ENCODE results near the gene PARVG. TPM values are rescaled to one million over a fixed set of nuclear protein-coding genes. Genes with fewer than 3 reads are reported as not detected.
A peak's percentile ranks its signal among the peaks of the same experiment; 100 is the strongest.

PARVG gene
- total RNA-seq, 1 donor from 2014 or later: 0.23 TPM

- H3K27me3 Mint-ChIP-seq (ENCODE audit: low read depth, unreplicated experiment): peaks cover 19% of the 10 kb centered on the region
Measured at GRCh38 chr22:44212936-44213335, 32.2 kb downstream of the PARVG start.

GRCh38 chr22:44213489-44214043 is 32.8 kb downstream of the PARVG start:
- no peak overlapping the region for H3K4me2 ChIP-seq (ENCODE audit: low read length)
- H4K20me1 ChIP-seq (ENCODE audit: insufficient read depth, low read length): no peaks in the 10 kb centered on the region
- H3K4me1 ChIP-seq (ENCODE audit: insufficient read depth, low read length): no peaks in the 10 kb centered on the region
- no peaks in the 10 kb centered on the region for H3K79me2 ChIP-seq (ENCODE audit: insufficient read depth, low read length)
- no peaks in the 10 kb centered on the region for H3K36me3 ChIP-seq (ENCODE audit: insufficient read depth, low read length)
- Mint-ChIP-seq H3K27me3 (ENCODE audit: low read depth, unreplicated experiment) (peaks cover 20% of the 10 kb centered on the region), H3K27ac (ENCODE audit: unreplicated experiment) (no peak overlapping the region), H3K4me3 (ENCODE audit: unreplicated experiment) (no peak overlapping the region), H3K9me3 (ENCODE audit: unreplicated experiment) (peaks cover 5% of the 10 kb centered on the region), H3K36me3 (ENCODE audit: low read depth, unreplicated experiment) (peaks cover 2% of the 10 kb centered on the region), H3K4me1 (ENCODE audit: low read depth, unreplicated experiment) (no peaks in the 10 kb centered on the region)
- TF ChIP-seq EZH2 (IDR thresholded peaks at IDR 0.05; ENCODE audit: insufficient read depth, low read length) (no peak), CTCF (IDR thresholded peaks at IDR 0.05; ENCODE audit: insufficient read depth, low read depth, low read length) (no peak)
- no peak overlapping the region for H3K9ac ChIP-seq (ENCODE audit: low read length)
- H3K9me3 ChIP-seq (ENCODE audit: insufficient read depth, low read depth, low read length): peaks cover 7% of the 10 kb centered on the region
- no peak overlapping the region for H2AFZ ChIP-seq (ENCODE audit: low read depth, low read length)
- H3K27ac ChIP-seq (ENCODE audit: low read depth, low read length): no peak overlapping the region
- H3K27me3 ChIP-seq (ENCODE audit: insufficient read depth, low read length): peaks cover 3% of the 10 kb centered on the region
- peak; percentile 96 for FAIRE-seq
- no peak overlapping the region for H3K4me3 ChIP-seq (ENCODE audit: insufficient read depth, low read depth, low read length)
- no peak for DNase-seq (ENCODE audit: low read depth)

More at GRCh38 chr22:44212936-44213335, 32.2 kb downstream of the PARVG start:
- Mint-ChIP-seq H3K9me3 (ENCODE audit: unreplicated experiment) (peaks cover 5% of the 10 kb centered on the region), H3K27ac (ENCODE audit: unreplicated experiment) (no peak overlapping the region), H3K36me3 (ENCODE audit: low read depth, unreplicated experiment) (peaks cover 2% of the 10 kb centered on the region), H3K4me3 (ENCODE audit: unreplicated experiment) (no peak overlapping the region), H3K4me1 (ENCODE audit: low read depth, unreplicated experiment) (no peaks in the 10 kb centered on the region)
- Histone ChIP-seq H3K79me2 (ENCODE audit: insufficient read depth, low read length) (no peaks in the 10 kb centered on the region), H3K4me3 (ENCODE audit: insufficient read depth, low read depth, low read length) (no peak overlapping the region), H3K9ac (ENCODE audit: low read length) (no peak overlapping the region), H4K20me1 (ENCODE audit: insufficient read depth, low read length) (no peaks in the 10 kb centered on the region), H3K27me3 (ENCODE audit: insufficient read depth, low read length) (peaks cover 3% of the 10 kb centered on the region), H3K36me3 (ENCODE audit: insufficient read depth, low read length) (no peaks in the 10 kb centered on the region), H3K4me2 (ENCODE audit: low read length) (no peak overlapping the region), H3K9me3 (ENCODE audit: insufficient read depth, low read depth, low read length) (peaks cover 7% of the 10 kb centered on the region), H3K27ac (ENCODE audit: low read depth, low read length) (no peak overlapping the region), H3K4me1 (ENCODE audit: insufficient read depth, low read length) (no peaks in the 10 kb centered on the region), H2AFZ (ENCODE audit: low read depth, low read length) (no peak overlapping the region)
- DNase-seq (ENCODE audit: low read depth) (no peak), FAIRE-seq (no peak)
- TF ChIP-seq CTCF (IDR thresholded peaks at IDR 0.05; ENCODE audit: insufficient read depth, low read depth, low read length): no peak
- TF ChIP-seq EZH2 (IDR thresholded peaks at IDR 0.05; ENCODE audit: insufficient read depth, low read length): no peak

GRCh38 chr22:44214187-44214586 is 33.5 kb downstream of the PARVG start:
- FAIRE-seq: no peak
- peaks cover 2% of the 10 kb centered on the region for H3K9me3 Mint-ChIP-seq (ENCODE audit: unreplicated experiment)
- H3K9me3 ChIP-seq (ENCODE audit: insufficient read depth, low read depth, low read length): peaks cover 7% of the 10 kb centered on the region
- H3K4me1 ChIP-seq (ENCODE audit: insufficient read depth, low read length): no peaks in the 10 kb centered on the region
- no peaks in the 10 kb centered on the region for H3K36me3 ChIP-seq (ENCODE audit: insufficient read depth, low read length)
- H3K4me2 ChIP-seq (ENCODE audit: low read length): no peak overlapping the region
- no peak overlapping the region for H3K27ac Mint-ChIP-seq (ENCODE audit: unreplicated experiment)
- H3K4me3 ChIP-seq (ENCODE audit: insufficient read depth, low read depth, low read length): no peak overlapping the region
- no peaks in the 10 kb centered on the region for H3K4me1 Mint-ChIP-seq (ENCODE audit: low read depth, unreplicated experiment)
- no peak overlapping the region for H3K4me3 Mint-ChIP-seq (ENCODE audit: unreplicated experiment)
- no peaks in the 10 kb centered on the region for H3K27me3 ChIP-seq (ENCODE audit: insufficient read depth, low read length)
- TF ChIP-seq EZH2 (IDR thresholded peaks at IDR 0.05; ENCODE audit: insufficient read depth, low read length) (no peak), CTCF (IDR thresholded peaks at IDR 0.05; ENCODE audit: insufficient read depth, low read depth, low read length) (no peak)
- H3K27ac ChIP-seq (ENCODE audit: low read depth, low read length): no peak overlapping the region
- H4K20me1 ChIP-seq (ENCODE audit: insufficient read depth, low read length): no peaks in the 10 kb centered on the region
- no peak overlapping the region for H3K9ac ChIP-seq (ENCODE audit: low read length)
- H3K27me3 Mint-ChIP-seq (ENCODE audit: low read depth, unreplicated experiment): peaks cover 20% of the 10 kb centered on the region
- DNase-seq (ENCODE audit: low read depth): no peak
- H3K79me2 ChIP-seq (ENCODE audit: insufficient read depth, low read length): no peaks in the 10 kb centered on the region
- H2AFZ ChIP-seq (ENCODE audit: low read depth, low read length): no peak overlapping the region
- H3K36me3 Mint-ChIP-seq (ENCODE audit: low read depth, unreplicated experiment): peaks cover 2% of the 10 kb centered on the region
